Astrocyte of the cerebellum (primary cell): ENCODE data around the gene PPIC.
A peak's percentile ranks its signal among the peaks of the same experiment; 100 is the strongest.

ENCODE experiments used
- DNase-seq: peaks from one replicate; pipeline ENCODE4 v3.0.0-alpha.2; 2011; ENCODE audit warnings: low read depth
- H3K4me3 ChIP-seq: 2 replicates; pipeline ENCODE4 v1.5.1; 2011; ENCODE audit warnings: mild to moderate bottlenecking, low read depth, low read length, moderate library complexity
- CTCF ChIP-seq: IDR thresholded peaks from 2 replicates; pipeline ENCODE4 v1.5.1; 2012; ENCODE audit warnings: low read length, low read depth, moderate library complexity, mild to moderate bottlenecking; ENCODE audit errors: missing control alignments
- in situ Hi-C: cut with HindIII; loops from 2 replicates; pipeline ENCODE4 v1.10.0; 2017; ENCODE audit warnings: low sequenced_read_pairs

The PPIC gene

GRCh38 chr5:123036391-123037103, at the start of gene PPIC:
Gene PPIC, minus strand, starts transcription at chr5:123036725. Its CDS starts 100 bp downstream, at chr5:123036625.
- H3K4me3 ChIP-seq: peak within 1 kb of the TSS; percentile 68
- in situ Hi-C loops: no loop called here
- TF ChIP-seq CTCF: no peak
- peak; percentile 33 for DNase-seq

GRCh38 chr5:123085638-123086286, 49.2 kb upstream of the PPIC start:
- DNase-seq: no peak
- in situ Hi-C loops: no loop called here
- H3K4me3 ChIP-seq: no peak overlapping the region
- no peak for TF ChIP-seq CTCF

- H3K4me3 ChIP-seq: no peak overlapping the region
- no peak for TF ChIP-seq CTCF
- in situ Hi-C loops: no loop called here
- no peak for DNase-seq
These were observed 48.4 kb upstream of the PPIC start for GRCh38 chr5:123084730-123085605.

GRCh38 chr5:123083298-123083697, 46.8 kb upstream of the PPIC start:
- no peak for TF ChIP-seq CTCF
- DNase-seq: no peak
- no peak overlapping the region for H3K4me3 ChIP-seq
- in situ Hi-C loops: no loop called here

GRCh38 chr5:123080215-123080614, 43.7 kb upstream of the PPIC start:
- no peak for DNase-seq
- in situ Hi-C loops: no loop called here

More at GRCh38 chr5:123080215-123080614, 43.7 kb upstream of the PPIC start:
- H3K4me3 ChIP-seq: no peak overlapping the region
- no peak for TF ChIP-seq CTCF
